ENCODE results near the gene HYAL3. TPM values are rescaled to one million over a fixed set of nuclear protein-coding genes. Genes with fewer than 3 reads are reported as not detected.

The HYAL3 gene
- polyA plus RNA-seq, 3 donors: 3.4 to 5.8 (median 4.9) TPM

DNA sequence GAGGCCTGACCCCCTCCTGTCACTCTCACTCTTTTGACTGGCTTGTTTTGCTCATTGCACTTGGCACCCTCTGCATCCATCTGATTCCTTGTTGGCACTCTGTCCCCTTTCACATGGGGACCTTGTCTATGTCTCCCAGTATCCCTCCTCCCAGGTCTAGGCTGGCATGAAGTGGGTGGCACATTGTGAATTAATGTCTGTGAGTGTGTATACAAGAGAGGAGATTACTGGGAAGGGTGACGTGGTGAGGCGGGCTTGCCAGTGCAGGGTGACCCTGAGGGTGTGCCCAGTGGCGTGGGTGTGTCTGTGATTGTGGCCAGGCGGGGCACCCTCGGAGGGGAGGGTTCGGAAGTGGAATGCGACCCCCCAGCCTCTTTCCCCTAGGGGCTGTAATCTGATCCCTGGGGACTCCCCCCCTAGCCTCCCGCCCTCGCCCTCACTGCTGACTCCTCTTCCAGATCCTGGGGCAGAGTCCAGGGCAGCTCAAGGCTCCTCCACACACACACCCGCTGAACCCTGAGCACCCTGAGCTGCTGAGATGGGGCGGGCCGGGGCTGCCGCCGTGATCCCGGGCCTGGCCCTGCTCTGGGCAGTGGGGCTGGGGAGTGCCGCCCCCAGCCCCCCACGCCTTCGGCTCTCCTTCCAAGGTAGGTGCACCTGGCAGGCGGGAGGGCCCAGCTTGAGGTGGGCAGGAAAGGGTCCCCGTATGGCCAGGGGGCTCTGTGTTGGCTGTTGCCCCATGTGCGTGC, 30.3 kb downstream of the HYAL3 start, which contains the start of gene SEMA3B:
Gene SEMA3B (plus strand): TSS at position 445 of the 749 bp plus-strand sequence. CDS start 94 bp downstream, at position 539.
- H3K4me1 ChIP-seq (ENCODE audit: control insufficient read depth in 1 of 2, insufficient read depth in 2 of 2, low read length in 2 of 2): peaks cover 10 to 12% of the 10 kb centered on the region in 2 donors
- Mint-ChIP-seq H3K4me3 (peak within 1 kb of the TSS in 1 of 2 donors; percentile 69), H3K27ac (peak within 1 kb of the TSS in 1 of 7 donors; percentile 45), H3K36me3 (no peaks in the 10 kb centered on the region), H3K27me3 (ENCODE audit: low read depth in 3 of 3) (peaks cover 37 to 55% (median 53%) of the 10 kb centered on the region in 3 donors), H3K4me1 (peaks cover 5% of the 10 kb centered on the region), H3K9me3 (peaks cover 0 to 5% (median 0%) of the 10 kb centered on the region in 7 donors)
- H3K27ac ChIP-seq (ENCODE audit: low read depth in 1 of 2, low read length in 2 of 2): no peak within 1 kb of the TSS
- H3K4me3 ChIP-seq (replicated peaks in 1 of 3; ENCODE audit: low read depth in 2 of 3, low read length in 3 of 3): no peak within 1 kb of the TSS
- intact Hi-C loops (cut with micrococcal nuclease): no loop called here
- WGBS (ENCODE audit: insufficient coverage): 94% methylated on average over 10 of the region's 21 CpGs
- TF ChIP-seq, protein P1, sequence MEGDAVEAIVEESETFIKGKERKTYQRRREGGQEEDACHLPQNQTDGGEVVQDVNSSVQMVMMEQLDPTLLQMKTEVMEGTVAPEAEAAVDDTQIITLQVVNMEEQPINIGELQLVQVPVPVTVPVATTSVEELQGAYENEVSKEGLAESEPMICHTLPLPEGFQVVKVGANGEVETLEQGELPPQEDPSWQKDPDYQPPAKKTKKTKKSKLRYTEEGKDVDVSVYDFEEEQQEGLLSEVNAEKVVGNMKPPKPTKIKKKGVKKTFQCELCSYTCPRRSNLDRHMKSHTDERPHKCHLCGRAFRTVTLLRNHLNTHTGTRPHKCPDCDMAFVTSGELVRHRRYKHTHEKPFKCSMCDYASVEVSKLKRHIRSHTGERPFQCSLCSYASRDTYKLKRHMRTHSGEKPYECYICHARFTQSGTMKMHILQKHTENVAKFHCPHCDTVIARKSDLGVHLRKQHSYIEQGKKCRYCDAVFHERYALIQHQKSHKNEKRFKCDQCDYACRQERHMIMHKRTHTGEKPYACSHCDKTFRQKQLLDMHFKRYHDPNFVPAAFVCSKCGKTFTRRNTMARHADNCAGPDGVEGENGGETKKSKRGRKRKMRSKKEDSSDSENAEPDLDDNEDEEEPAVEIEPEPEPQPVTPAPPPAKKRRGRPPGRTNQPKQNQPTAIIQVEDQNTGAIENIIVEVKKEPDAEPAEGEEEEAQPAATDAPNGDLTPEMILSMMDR (IDR thresholded peaks at IDR 0.05): no peak
- no peak within 1 kb of the TSS for H3K4me2 ChIP-seq (replicated peaks; ENCODE audit: extremely low read depth, low read length, poor library complexity, severe bottlenecking)
- H3K36me3 ChIP-seq (replicated peaks in 1 of 2; ENCODE audit: control insufficient read depth in 1 of 2, insufficient read depth in 2 of 2, low read length in 2 of 2): no peaks in the 10 kb centered on the region
- no peak within 1 kb of the TSS for H3K9ac ChIP-seq (ENCODE audit: insufficient read depth, low read length, poor library complexity, severe bottlenecking)
- peaks cover 6% of the 10 kb centered on the region for H4K20me1 ChIP-seq (ENCODE audit: insufficient read depth, low read length)
- DNase-seq: no peak
- no peaks in the 10 kb centered on the region for H3K9me3 ChIP-seq (replicated peaks in 1 of 2; ENCODE audit: control insufficient read depth in 1 of 2, insufficient read depth in 1 of 2, low read length in 2 of 2)
- H2AFZ ChIP-seq (ENCODE audit: insufficient read depth, low read depth, low read length, poor library complexity, severe bottlenecking): no peak within 1 kb of the TSS
- no peaks in the 10 kb centered on the region for H3K79me2 ChIP-seq (ENCODE audit: insufficient read depth, low read length)
- H3K27me3 ChIP-seq (ENCODE audit: control insufficient read depth in 2 of 2, insufficient read depth in 2 of 2, low read length in 2 of 2): peaks cover 2 to 31% of the 10 kb centered on the region in 2 donors

DNA sequence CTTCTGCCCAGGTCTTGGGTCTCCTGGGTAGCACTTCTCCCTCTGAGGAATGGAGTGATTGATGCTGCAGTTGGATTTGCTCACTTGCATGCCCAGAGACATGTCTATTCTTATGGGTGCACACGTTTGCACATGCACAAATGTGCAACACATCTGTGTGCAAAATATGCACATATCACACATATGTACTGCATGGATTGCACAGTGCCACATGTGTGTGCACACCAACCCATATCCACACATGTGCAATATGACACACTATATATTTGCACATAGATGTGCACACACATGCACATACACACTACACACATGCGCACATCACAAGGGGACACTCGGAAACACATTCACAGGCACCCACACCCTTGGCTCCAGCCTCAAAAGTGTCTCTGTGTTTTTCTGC, 30.9 kb downstream of the HYAL3 start:
- intact Hi-C loops (cut with micrococcal nuclease): no loop called here
- peaks cover 0 to 25% of the 10 kb centered on the region in 2 donors for H3K27me3 ChIP-seq (ENCODE audit: control insufficient read depth in 2 of 2, insufficient read depth in 2 of 2, low read length in 2 of 2)
- Mint-ChIP-seq H3K36me3 (no peaks in the 10 kb centered on the region), H3K4me1 (peaks cover 7% of the 10 kb centered on the region), H3K27me3 (ENCODE audit: low read depth in 3 of 3) (peaks cover 34 to 52% (median 49%) of the 10 kb centered on the region in 3 donors), H3K27ac (no peak overlapping the region), H3K4me3 (no peak overlapping the region), H3K9me3 (peaks cover 0 to 5% (median 0%) of the 10 kb centered on the region in 7 donors)
- no peak overlapping the region for H3K4me2 ChIP-seq (replicated peaks; ENCODE audit: extremely low read depth, low read length, poor library complexity, severe bottlenecking)
- no peak overlapping the region for H2AFZ ChIP-seq (ENCODE audit: insufficient read depth, low read depth, low read length, poor library complexity, severe bottlenecking)
- no peaks in the 10 kb centered on the region for H3K79me2 ChIP-seq (ENCODE audit: insufficient read depth, low read length)
- H3K27ac ChIP-seq (ENCODE audit: low read depth in 1 of 2, low read length in 2 of 2): no peak overlapping the region
- DNase-seq: no peak
- 71% methylated on average over 3 of the region's 3 CpGs for WGBS (ENCODE audit: insufficient coverage)
- H4K20me1 ChIP-seq (ENCODE audit: insufficient read depth, low read length): peaks cover 6% of the 10 kb centered on the region
- no peaks in the 10 kb centered on the region for H3K36me3 ChIP-seq (replicated peaks in 1 of 2; ENCODE audit: control insufficient read depth in 1 of 2, insufficient read depth in 2 of 2, low read length in 2 of 2)
- H3K9ac ChIP-seq (ENCODE audit: insufficient read depth, low read length, poor library complexity, severe bottlenecking): no peak overlapping the region
- TF ChIP-seq, protein P1 (IDR thresholded peaks at IDR 0.05): no peak
- no peaks in the 10 kb centered on the region for H3K9me3 ChIP-seq (replicated peaks in 1 of 2; ENCODE audit: control insufficient read depth in 1 of 2, insufficient read depth in 1 of 2, low read length in 2 of 2)
- peaks cover 4 to 6% of the 10 kb centered on the region in 2 donors for H3K4me1 ChIP-seq (ENCODE audit: control insufficient read depth in 1 of 2, insufficient read depth in 2 of 2, low read length in 2 of 2)
- H3K4me3 ChIP-seq (replicated peaks in 1 of 3; ENCODE audit: low read depth in 2 of 3, low read length in 3 of 3): no peak overlapping the region

Measured in CD14-positive monocyte (primary cell).